ENCODE measurements around the gene KRTAP4-6.
"Not testable (repeated sequence)": the region's sequence is repeated elsewhere in the genome, so short reads cannot be mapped to it uniquely, and the experiment has no call there.

Gene KRTAP4-6

GRCh38 chr17:41125064-41125463 lies 15.3 kb downstream of the KRTAP4-6 start:
- DNase-seq (ENCODE audit: insufficient read length, low spot score), result no peak
- no peak for FAIRE-seq
- TF ChIP-seq, protein P1, sequence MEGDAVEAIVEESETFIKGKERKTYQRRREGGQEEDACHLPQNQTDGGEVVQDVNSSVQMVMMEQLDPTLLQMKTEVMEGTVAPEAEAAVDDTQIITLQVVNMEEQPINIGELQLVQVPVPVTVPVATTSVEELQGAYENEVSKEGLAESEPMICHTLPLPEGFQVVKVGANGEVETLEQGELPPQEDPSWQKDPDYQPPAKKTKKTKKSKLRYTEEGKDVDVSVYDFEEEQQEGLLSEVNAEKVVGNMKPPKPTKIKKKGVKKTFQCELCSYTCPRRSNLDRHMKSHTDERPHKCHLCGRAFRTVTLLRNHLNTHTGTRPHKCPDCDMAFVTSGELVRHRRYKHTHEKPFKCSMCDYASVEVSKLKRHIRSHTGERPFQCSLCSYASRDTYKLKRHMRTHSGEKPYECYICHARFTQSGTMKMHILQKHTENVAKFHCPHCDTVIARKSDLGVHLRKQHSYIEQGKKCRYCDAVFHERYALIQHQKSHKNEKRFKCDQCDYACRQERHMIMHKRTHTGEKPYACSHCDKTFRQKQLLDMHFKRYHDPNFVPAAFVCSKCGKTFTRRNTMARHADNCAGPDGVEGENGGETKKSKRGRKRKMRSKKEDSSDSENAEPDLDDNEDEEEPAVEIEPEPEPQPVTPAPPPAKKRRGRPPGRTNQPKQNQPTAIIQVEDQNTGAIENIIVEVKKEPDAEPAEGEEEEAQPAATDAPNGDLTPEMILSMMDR (IDR thresholded peaks at IDR 0.05; ENCODE audit: insufficient read depth, missing control alignments), result no peak

DNA sequence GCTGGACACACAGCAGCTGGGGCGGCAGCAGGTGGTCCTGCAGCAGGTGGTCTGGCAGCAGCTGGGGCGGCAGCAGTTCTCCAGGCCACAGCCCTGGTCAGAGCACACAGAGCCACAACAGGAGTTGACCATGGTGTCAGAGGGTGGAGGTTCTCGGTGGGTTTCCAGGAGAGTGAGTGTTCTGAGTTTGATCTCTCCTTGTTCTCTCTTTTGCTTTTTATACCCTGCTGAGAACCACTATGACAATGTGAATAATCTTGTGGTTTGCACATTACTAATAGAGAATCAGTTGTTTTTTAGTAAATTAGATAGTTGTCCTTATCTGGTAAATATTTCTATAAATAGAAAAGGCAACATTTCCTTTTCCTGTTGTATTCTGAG lies 16.4 kb downstream of the KRTAP4-6 start, which contains the start of gene KRTAP4-12:
Gene KRTAP4-12 (minus strand): TSS at position 192 of the 381 bp plus-strand sequence. CDS start 60 bp downstream, at position 132.
- not testable (repeated sequence) for FAIRE-seq; DNase-seq (ENCODE audit: insufficient read length, low spot score)

DNA sequence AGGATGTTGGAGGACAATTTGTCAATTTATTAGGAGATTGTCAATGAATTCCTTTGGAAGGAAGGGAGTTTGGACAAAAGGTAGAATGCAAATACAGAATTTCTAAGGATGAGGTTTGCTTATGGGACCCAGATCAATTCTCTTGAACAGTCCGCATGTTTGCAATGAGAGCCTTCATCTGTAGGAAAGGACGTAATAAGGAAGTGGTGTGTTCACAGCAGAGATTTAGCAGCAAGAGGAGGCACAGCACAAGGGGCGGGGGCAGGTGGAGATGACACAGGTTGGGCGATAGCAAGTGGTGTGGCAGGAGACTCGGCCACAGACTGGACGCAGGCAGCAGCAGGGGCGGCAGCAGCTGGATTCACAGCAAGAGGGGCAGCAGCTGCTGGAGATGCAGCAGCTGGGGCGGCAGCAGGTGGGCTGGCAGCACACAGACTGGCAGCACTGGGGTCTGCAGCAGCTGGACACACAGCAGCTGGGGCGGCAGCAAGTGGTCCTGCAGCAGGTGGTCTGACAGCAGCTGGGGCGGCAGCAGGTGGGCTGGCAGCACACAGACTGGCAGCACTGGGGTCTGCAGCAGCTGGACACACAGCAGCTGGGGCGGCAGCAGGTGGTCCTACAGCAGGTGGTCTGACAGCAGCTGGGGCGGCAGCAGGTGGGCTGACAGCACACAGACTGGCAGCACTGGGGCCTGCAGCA lies 16.9 kb downstream of the KRTAP4-6 start:
- not testable (repeated sequence) for DNase-seq (ENCODE audit: insufficient read length, low spot score)

GRCh38 chr17:41121742-41122141 lies 18.6 kb downstream of the KRTAP4-6 start:
- DNase-seq (ENCODE audit: insufficient read length, low spot score), result no peak
- no peak for FAIRE-seq
- TF ChIP-seq, protein P1 (IDR thresholded peaks at IDR 0.05; ENCODE audit: insufficient read depth, missing control alignments), result no peak

More for the DNA sequence above, 16.9 kb downstream of the KRTAP4-6 start:
- not testable (repeated sequence) for FAIRE-seq

- not testable (repeated sequence) for FAIRE-seq; DNase-seq (ENCODE audit: insufficient read length, low spot score)
Observed at GRCh38 chr17:41119696-41120690, 20.4 kb downstream of the KRTAP4-6 start.

- DNase-seq (ENCODE audit: insufficient read length, low spot score) (no peak), FAIRE-seq (no peak)
- TF ChIP-seq, protein P1 (IDR thresholded peaks at IDR 0.05; ENCODE audit: insufficient read depth, missing control alignments), result no peak
Observed at GRCh38 chr17:41118721-41119120, 21.6 kb downstream of the KRTAP4-6 start.

DNA sequence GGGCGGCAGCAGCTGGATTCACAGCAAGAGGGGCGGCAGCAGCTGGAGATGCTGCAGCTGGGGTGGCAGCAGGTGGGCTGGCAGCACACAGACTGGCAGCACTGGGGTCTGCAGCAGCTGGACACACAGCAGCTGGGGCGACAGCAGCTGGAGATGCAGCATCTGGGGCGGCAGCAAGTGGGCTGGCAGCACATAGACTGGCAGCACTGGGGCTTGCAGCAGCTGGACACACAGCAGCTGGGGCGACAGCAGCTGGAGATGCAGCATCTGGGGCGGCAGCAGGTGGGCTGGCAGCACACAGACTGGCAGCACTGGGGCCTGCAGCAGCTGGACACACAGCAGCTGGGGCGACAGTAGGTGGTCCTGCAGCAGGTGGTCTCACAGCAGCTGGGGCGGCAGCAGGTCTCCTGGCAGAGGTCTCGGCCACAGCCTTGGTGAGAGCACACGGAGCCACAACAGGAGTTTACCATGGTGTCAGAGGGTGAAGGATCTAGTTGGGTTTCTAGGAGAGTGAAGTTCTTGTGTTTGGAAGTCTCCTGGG lies 22.4 kb downstream of the KRTAP4-6 start, which contains the start of gene KRTAP4-11:
Gene KRTAP4-11 (minus strand): TSS at position 528 of the 541 bp plus-strand sequence. CDS start 58 bp downstream, at position 470.
- FAIRE-seq, result not testable (repeated sequence)

DNA sequence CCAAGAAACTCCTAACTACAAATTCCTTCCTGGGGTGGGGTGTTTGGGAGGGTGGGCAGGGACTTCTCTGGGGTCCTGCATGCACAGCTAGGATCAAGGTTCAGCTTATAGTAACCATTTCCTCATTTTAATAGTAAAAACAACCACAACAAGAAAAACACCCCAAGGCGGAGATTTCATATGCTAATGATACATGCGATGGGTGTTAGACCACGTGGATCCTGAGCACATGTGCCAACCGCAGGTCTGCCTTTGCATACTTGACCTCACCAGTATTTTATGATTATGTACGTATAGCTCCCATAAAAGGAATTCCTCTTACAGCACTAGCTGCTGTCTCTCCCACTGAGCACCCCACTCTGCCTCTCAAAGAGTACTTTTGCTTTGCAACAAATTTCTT lies 24.0 kb downstream of the KRTAP4-6 start:
- FAIRE-seq (no peak), DNase-seq (ENCODE audit: insufficient read length, low spot score) (no peak)

More for the DNA sequence above, 22.4 kb downstream of the KRTAP4-6 start, which contains the start of gene KRTAP4-11:
- not testable (repeated sequence) for DNase-seq (ENCODE audit: insufficient read length, low spot score)

More for the DNA sequence above, 24.0 kb downstream of the KRTAP4-6 start:
- TF ChIP-seq, protein P1 (IDR thresholded peaks at IDR 0.05; ENCODE audit: insufficient read depth, missing control alignments), result no peak

All from D721Med (cell line).